PC-9 (cell line): ENCODE results near the gene PRKCI. TPM values are rescaled to one million over a fixed set of nuclear protein-coding genes. Genes with fewer than 3 reads are reported as not detected.

ENCODE experiments used
- BruUV-seq: library from RNA; stranded (reverse); fragments of 400-500 nt; replicated peaks from 2 replicates; lab custom pipeline; 2021; lab: Mats Ljungman, UMichigan
- CTCF ChIA-PET: fragments of 300-600 bp; sonication (Branson Sonifier 250); formaldehyde crosslinking; loops from one replicate; lab custom pipeline; 2022; ENCODE audit warnings: antibody characterized with exemption; lab: Charles Lee
- POLR2A ChIA-PET: fragments of 300-600 bp; sonication (Branson Sonifier 250); formaldehyde crosslinking; loops from one replicate; lab custom pipeline; 2022; ENCODE audit warnings: antibody characterized with exemption; ENCODE audit not compliant: unreplicated experiment; lab: Charles Lee
- DNase-seq, 2 experiments: peaks; one replicate each; pipeline versions ENCODE4 v3.0.0 to v3.0.0-alpha.2; 2015 to 2022; ENCODE audit warnings: mixed read lengths in 1 of 2
- H2AFZ ChIP-seq: fragments of 200-600 bp; sonication (generic); 2 replicates; pipeline ENCODE4 v1.8.1; 2017; ENCODE audit warnings: antibody characterized with exemption
- H3F3A ChIP-seq: fragments of 200-600 bp; sonication (generic); 2 replicates; pipeline ENCODE4 v1.8.1; 2017; ENCODE audit warnings: antibody characterized with exemption, mild to moderate bottlenecking, low read depth; ENCODE audit not compliant: insufficient read depth
- H3K27ac ChIP-seq: fragments of 200-600 bp; sonication (generic); 2 replicates; pipeline ENCODE4 v1.6.1; 2016; ENCODE audit warnings: mixed run types
- H3K27me3 ChIP-seq: fragments of 200-600 bp; sonication (generic); 2 replicates; pipeline ENCODE4 v1.6.1; 2016; ENCODE audit warnings: low read depth, mixed run types; ENCODE audit not compliant: insufficient read depth
- H3K36me3 ChIP-seq: fragments of 200-600 bp; sonication (generic); 2 replicates; pipeline ENCODE4 v1.6.1; 2016; ENCODE audit warnings: low read depth, mixed run types
- H3K4me1 ChIP-seq: fragments of 200-600 bp; sonication (generic); replicated peaks from 2 replicates; pipeline ENCODE4 v1.6.1; 2016; ENCODE audit warnings: mixed run types; ENCODE audit not compliant: insufficient read depth
- H3K4me2 ChIP-seq: fragments of 200-600 bp; sonication (generic); 2 replicates; pipeline ENCODE4 v1.6.1; 2017; ENCODE audit warnings: mixed run types
- H3K4me3 ChIP-seq: fragments of 200-600 bp; sonication (generic); 2 replicates; pipeline ENCODE4 v1.6.1; 2016; ENCODE audit warnings: mixed run types
- H3K79me2 ChIP-seq: fragments of 200-600 bp; sonication (generic); 2 replicates; pipeline ENCODE4 v1.6.1; 2017; ENCODE audit warnings: low read depth, mixed run types
- H3K9me2 ChIP-seq: fragments of 200-600 bp; sonication (generic); 2 replicates; pipeline ENCODE4 v1.8.1; 2017; ENCODE audit warnings: mild to moderate bottlenecking; ENCODE audit not compliant: insufficient read depth
- H3K9me3 ChIP-seq: fragments of 200-600 bp; sonication (generic); 2 replicates; pipeline ENCODE4 v1.8.1; 2016; ENCODE audit warnings: low read depth; ENCODE audit not compliant: insufficient read depth
- H4K20me1 ChIP-seq: fragments of 200-600 bp; sonication (generic); 2 replicates; pipeline ENCODE4 v1.8.1; 2017; ENCODE audit not compliant: insufficient read depth
- CTCF ChIP-seq: fragments of 200-600 bp; sonication (generic); conservative IDR thresholded peaks from 2 replicates; pipeline ENCODE4 v1.6.1; 2017; ENCODE audit warnings: mixed run types, antibody characterized with exemption, mild to moderate bottlenecking, moderate library complexity
- EZH2 ChIP-seq: fragments of 200-600 bp; sonication (generic); IDR thresholded peaks from 2 replicates; pipeline ENCODE4 v1.8.0; 2017; ENCODE audit warnings: antibody characterized with exemption, low read depth
- intact Hi-C: fragments of 100-400 bp; cut with micrococcal nuclease; formaldehyde crosslinking; loops from one replicate; pipeline ENCODE4 v1.10.0; 2022; ENCODE audit not compliant: unreplicated experiment
- total RNA-seq: library from RNA; stranded (reverse); gene quantifications from 2 replicates; pipeline ENCODE4 v1.2.3, GENCODE V29; 2021

Gene PRKCI
- total RNA-seq, 1 experiment from 2014 or later, result 104 TPM

- no peaks in the 10 kb centered on the region for H3K9me3 ChIP-seq
- H3K4me3 ChIP-seq, result no peak overlapping the region
- H3K4me1 ChIP-seq, result no peaks in the 10 kb centered on the region
- DNase-seq, result no peak
- CTCF ChIA-PET, result no interaction called here
- H3K9me2 ChIP-seq, result no peaks in the 10 kb centered on the region
- TF ChIP-seq CTCF, result no peak
- TF ChIP-seq EZH2, result no peak
- no peak overlapping the region for H3K27ac ChIP-seq
- no peaks in the 10 kb centered on the region for H3K79me2 ChIP-seq
- no peak overlapping the region for H3K4me2 ChIP-seq
- H3K27me3 ChIP-seq, result no peaks in the 10 kb centered on the region
- peaks cover 6% of the 10 kb centered on the region; the same call in 1 of the 2 replicates for H4K20me1 ChIP-seq
- intact Hi-C loops, result no loop called here
- peaks cover 14% of the 10 kb centered on the region; the same call in 1 of the 2 replicates for H3K36me3 ChIP-seq
- POLR2A ChIA-PET, result no interaction called here
- H3F3A ChIP-seq, result peaks cover 15% of the 10 kb centered on the region
- no peak overlapping the region for H2AFZ ChIP-seq
- no TSS peak for BruUV-seq
These were observed 79.8 kb downstream of the PRKCI start for GRCh38 chr3:170302008-170302407.

- DNase-seq, result no peak
- Histone ChIP-seq H3K4me3 (no peak overlapping the region), H3K27ac (no peak overlapping the region), H3K27me3 (no peaks in the 10 kb centered on the region), H3K36me3 (peaks cover 4% of the 10 kb centered on the region; the same call in 1 of the 2 replicates), H3K79me2 (no peaks in the 10 kb centered on the region), H3F3A (peaks cover 36% of the 10 kb centered on the region), H3K9me3 (no peaks in the 10 kb centered on the region), H2AFZ (no peak overlapping the region), H3K4me1 (peaks cover 19% of the 10 kb centered on the region), H4K20me1 (peaks cover 6% of the 10 kb centered on the region; the same call in 1 of the 2 replicates), H3K9me2 (no peaks in the 10 kb centered on the region), H3K4me2 (no peak overlapping the region)
- intact Hi-C loops, result loop anchor here (5.0 kb wide), 1 partner anchor 124 kb away; the partner anchor contains the start of gene PHC3
- CTCF ChIA-PET, result interaction anchor here (0.7 kb wide), 1 partner anchor 119 kb away, joined by 7 read pairs; no protein-coding TSS in a partner anchor
- no TSS peak for BruUV-seq
- TF ChIP-seq EZH2 (no peak), CTCF (no peak)
- POLR2A ChIA-PET, result interaction anchor here (0.7 kb wide), 1 partner anchor 47 kb away, joined by 3 read pairs; no protein-coding TSS in a partner anchor
These were observed 83.8 kb downstream of the PRKCI start for GRCh38 chr3:170306015-170306414.

- Histone ChIP-seq H3F3A (peaks cover 27% of the 10 kb centered on the region), H3K9me2 (no peaks in the 10 kb centered on the region), H3K4me3 (no peak overlapping the region), H3K79me2 (no peaks in the 10 kb centered on the region), H4K20me1 (no peaks in the 10 kb centered on the region), H3K4me2 (peak overlapping the region; percentile 37), H3K9me3 (no peaks in the 10 kb centered on the region), H3K4me1 (peaks cover 19% of the 10 kb centered on the region), H3K27ac (peak overlapping the region; percentile 42), H2AFZ (no peak overlapping the region), H3K27me3 (no peaks in the 10 kb centered on the region), H3K36me3 (no peaks in the 10 kb centered on the region; the same call in 1 of the 2 replicates)
- TSS peak; percentile 30 for BruUV-seq
- intact Hi-C loops, result loop anchor here (5.0 kb wide), 1 partner anchor 126 kb away; the partner anchor contains the start of gene PHC3
- POLR2A ChIA-PET, result interaction anchor here (0.6 to 0.7 kb wide), 5 partner anchors 9 to 508 kb away, joined by 3 to 35 read pairs (median 4); no protein-coding TSS in a partner anchor
- CTCF ChIA-PET, result interaction anchor here (0.6 to 1.4 kb wide), 3 partner anchors 81 to 606 kb away, joined by 4 to 11 read pairs (median 6); no protein-coding TSS in a partner anchor
- DNase-seq, result peak; percentile 59 to 99
- TF ChIP-seq CTCF, result no peak
- TF ChIP-seq EZH2, result no peak
These were observed 85.6 kb downstream of the PRKCI start for GRCh38 chr3:170307671-170308405.
